Nucleus accumbens (tissue), 56 donors: Measurements from ENCODE around the gene METTL23.
"Not testable (repeated sequence)": the region's sequence is repeated elsewhere in the genome, so short reads cannot be mapped to it uniquely, and the experiment has no call there.

Experiments used
- DNase-seq, 56 donors: peaks; one replicate each; lab custom pipeline; 2025; lab: John Stamatoyannopoulos, UW

METTL23 gene

DNA sequence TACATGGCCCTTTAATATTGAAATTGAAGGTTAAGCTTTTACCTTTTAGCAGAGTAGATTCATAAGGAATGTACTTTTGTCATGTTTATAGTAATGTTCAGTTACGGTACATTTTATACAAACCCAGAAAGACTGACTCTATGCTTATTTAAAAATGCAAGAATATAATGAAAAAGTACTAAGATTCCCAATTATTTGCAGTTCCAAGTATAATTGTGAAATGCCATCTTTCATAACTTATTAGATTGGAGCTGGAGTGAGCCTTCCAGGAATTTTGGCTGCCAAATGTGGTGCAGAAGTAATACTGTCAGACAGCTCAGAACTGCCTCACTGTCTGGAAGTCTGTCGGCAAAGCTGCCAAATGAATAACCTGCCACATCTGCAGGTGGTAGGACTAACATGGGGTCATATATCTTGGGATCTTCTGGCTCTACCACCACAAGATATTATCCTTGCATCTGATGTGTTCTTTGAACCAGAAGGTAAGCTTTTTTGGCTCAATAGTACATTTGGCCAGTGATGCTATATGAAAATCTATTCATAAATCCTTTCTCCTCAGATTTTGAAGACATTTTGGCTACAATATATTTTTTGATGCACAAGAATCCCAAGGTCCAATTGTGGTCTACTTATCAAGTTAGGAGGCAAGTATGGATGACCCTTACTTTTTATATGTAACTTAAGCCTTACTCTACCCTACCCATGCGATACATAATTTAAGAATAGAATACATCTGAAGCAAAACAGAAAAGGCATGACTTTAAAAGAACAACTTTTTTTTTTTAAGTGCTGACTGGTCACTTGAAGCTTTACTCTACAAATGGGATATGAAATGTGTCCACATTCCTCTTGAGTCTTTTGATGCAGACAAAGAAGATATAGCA is 6.3 kb downstream of the METTL23 start:
- no peak for DNase-seq

DNA sequence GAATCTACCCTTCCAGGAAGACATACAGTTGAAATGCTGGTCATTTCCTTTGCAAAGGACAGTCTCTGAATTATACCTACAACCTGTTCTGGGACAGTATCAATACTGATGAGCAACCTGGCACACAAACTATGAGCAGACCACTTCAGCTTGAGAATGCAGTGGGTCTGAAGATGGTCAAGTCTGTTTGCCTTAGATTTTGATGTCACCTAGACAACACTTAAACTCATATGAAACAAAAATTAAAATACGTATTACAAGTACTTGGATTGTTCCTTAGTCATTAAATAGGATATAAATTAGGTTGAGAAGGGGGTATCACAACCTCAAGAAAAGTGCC is 6.9 kb downstream of the METTL23 start:
- DNase-seq, result no peak

DNA sequence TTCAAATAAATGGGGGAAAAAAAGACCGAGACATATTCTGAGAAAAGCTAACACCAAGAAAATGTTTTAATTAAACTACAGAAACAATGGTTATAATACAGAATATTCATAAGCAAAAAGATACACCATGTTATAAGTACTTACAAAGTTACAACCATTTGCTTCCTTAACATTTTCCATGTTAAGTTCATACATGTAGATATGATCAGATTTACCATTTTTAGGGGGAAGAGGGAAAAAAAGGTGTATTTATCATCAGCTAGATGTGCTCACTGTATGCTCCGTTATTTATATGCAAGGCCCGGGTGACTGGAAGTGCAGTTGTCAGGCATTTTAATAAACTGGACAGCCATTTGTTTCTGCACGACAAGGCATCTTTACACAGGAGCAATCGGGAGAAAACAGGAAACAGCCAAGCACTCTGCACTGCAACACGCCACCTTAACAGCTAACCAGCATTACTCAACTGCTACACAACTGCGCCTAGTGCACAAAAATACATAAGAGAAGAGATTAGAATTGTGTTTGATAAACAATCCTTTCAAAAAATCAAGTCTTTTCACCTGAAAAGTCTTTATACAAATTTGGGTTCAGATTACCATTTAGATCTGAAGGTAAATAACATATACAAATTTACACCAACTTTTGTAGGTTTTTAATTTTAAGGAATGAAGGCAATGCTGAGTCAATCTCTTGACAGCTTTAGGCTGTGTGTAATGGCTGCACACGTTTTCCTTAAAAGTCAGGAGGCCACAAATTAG is 7.6 kb downstream of the METTL23 start:
- DNase-seq, result no peak

DNA sequence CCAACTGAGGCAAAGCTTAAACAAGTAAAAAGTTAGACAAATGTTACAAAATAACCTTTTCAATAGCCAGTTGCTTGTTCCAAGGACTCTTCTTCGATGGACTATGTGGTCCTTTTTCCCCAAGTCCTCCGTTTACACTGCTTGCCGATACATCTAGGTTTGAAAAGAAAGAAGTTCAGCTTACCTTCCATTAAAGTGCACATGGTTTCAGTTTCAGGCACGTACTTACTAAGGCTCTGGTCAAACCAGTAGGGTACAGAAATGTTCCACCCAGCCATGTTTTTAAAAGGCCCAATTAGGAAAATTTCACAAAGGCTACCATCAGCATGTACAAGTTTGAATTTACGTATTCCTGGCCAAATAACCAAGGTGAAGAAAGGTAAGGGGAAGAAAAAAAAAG is 8.4 kb downstream of the METTL23 start:
- DNase-seq, result no peak

DNA sequence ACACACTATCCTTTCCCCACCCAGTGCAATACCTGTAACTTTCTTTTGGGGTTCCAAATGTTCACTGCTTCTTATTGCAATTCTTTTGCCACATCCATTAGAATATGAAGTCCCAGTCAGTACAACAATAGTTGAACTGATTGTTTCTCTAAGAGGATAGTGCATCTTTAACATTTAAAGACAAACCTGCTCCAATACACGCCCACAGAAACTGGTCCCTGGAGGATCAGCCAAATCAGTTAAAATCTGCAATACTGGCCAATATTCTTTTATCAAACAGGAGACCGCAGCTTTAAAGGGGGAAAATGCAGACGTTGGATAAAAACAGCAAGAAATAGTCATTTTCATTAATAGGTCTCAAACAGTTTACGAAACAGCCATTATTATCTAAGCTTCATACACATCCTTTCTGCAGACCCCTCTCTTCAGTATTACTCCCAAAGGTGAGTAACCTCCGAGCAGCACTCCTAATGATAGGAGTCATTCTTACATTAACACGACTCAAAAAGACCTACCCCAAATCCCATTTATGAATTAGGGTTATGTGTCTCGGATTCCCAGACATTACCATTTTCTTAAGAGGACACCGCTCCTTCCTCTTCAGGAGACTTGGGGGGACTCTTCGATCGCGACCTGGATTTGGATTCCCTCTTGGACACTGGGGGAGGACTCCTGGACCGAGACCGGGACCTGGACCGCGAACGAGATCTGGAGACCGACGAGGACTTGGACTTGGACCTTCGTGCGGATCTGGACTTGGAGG is 9.1 kb downstream of the METTL23 start:
- DNase-seq, result no peak

DNA sequence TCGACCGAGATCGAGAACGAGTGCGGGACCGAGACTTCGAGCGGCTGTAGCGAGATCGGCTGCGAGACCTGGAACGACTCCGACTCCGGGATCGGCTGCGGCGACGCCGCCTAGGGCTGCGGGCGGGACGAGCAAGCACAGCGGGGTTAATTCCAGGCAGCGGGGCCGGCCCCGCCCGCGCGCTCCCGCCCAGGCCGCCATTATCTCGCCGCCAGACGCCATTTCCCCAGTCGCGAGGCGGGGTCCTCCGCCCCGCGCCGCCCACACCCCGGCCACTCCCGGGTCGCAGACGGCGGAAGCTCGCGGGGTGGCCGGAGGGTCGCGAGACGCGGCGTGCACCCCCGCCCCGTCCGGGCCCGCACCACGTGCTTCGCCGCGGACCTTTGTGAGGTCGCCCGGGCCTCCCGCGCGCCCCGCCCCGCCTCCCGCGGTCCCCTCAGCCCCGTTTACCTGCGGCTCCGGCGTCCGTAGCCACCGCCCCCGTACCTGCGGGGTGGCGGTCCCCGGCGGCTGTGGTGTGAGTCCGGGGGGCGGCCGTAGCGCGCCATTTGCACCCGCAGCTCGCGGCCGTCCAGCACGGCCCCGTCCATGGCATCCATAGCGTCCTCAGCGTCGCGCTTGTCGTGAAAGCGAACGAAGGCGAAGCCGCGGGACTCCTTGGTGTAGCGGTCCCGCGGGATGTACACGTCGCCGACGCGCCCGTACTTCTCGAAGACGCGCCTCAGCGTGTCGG is 9.9 kb downstream of the METTL23 start:
- peak in 53 of 56 donors; percentile 17 to 81 (median 63) for DNase-seq

DNA sequence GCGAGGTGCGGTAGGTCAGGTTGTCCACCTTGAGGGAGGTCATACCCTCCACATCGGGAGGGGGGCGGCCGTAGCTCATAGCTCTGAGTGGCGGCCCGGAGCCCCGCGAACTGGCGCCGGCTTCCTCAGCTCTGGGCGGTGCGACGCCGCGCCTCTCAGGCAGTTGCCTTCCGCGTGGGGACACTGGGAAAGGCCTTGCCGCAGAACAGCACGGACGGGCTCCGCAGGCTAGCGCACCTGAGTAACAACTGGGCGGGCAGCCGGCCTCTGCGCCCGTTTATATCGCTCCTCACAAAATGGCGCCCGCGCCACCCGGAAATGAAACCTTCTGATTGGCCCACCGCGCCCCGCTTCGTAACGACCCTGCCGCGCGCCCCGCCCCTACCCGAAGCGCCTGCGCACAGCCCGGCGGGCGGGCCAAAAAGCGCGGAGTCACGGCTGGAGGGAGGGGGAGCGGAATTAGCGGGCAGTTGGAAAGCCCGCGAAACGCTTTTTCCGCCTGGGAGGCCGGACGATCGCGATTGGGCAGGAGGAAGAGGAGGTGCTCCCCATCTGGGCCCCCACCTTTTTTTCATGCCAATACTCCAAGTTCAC is 10.5 kb downstream of the METTL23 start, which contains the start of gene SRSF2:
Gene SRSF2 (minus strand): TSS at position 250 of the 594 bp plus-strand sequence. CDS start 171 bp downstream, at position 79.
- DNase-seq, result peak; percentile 62 to 99 (median 97)

DNA sequence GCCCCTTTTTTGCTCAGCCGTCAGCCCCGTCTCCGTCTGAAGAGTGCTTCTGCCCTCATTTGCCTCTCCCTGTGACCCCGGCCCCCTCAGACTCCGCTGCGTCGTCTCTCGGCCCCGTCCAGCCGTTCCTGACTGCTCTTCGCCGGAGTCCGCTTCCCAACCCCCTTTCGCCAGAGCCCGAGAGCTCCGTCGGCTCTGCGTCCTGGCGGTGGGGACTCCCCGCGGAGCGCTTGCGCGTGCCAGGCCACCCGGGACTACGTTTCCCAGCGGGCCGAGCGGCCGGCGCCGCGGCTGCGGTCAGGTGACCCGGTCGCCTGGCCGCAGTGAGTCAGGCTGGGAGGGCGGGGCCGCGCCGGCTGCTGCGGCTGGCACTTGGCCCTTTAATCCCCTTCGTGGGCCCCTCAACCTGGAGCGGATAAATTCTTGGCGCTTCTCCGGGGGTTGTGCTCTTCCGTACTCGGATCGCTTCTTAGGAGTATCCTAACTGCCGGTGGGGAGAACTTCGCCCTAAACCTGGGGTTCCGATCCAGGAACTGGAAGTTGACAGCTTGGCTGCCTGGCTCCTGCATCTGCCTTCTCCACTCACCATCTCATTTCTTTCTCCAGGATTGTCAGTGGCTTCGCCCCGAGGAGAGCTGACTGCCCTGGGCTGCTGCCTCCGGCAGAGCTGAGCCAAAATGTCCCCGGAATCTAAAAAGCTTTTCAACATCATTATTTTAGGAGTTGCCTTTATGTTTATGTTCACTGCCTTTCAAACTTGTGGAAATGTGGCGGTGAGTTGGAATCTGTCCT is 11.2 kb downstream of the METTL23 start, which contains the start of gene MFSD11:
Gene MFSD11 (plus strand): TSS at position 444 of the 792 bp plus-strand sequence. CDS start 234 bp downstream, at position 678.
- peak; percentile 38 to 99 (median 92) for DNase-seq

DNA sequence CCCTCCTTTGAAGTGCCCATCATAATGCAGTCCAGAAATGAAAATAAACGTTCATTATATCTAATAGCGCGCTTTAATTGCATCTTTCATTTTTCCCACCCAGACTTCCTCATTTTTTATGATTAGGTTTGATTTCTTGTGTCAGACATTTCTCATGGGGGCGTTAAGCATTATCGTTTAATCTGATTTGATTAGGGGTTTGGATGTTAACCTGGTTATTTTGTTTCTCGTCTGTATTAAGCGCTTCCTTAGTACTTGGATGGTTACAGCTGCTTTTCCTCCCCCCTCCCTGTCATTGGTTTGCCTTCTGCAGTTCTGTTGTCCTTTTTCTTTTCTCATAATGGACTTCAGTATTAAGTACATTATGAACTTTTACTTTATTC is 11.8 kb downstream of the METTL23 start:
- no peak for DNase-seq

DNA sequence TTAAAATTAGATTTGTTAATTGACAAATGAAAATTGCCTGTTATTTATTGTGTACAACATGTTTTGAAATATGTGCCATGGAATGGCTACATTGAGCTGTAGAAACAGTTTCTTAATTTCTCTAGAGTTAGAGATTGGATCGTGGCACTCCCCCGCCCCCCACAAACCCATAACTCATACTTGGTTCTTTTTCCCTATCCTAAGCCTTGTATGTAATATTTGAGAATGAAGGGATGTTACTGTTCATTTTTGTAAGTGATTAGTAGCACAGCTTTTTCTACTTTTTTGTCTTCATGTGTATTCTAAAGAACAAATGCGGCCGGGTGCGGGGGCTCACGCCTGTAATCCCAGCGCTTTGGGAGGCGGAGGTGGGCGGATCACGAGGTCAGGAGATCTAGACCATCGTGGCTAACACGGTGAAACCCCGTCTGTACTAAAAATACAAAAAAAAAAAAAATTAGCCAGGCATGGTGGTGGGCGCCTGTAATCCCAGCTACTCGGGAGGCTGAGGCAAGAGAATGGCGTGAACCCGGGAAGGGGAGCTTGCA is 13.0 kb downstream of the METTL23 start:
- DNase-seq, result not testable (repeated sequence)

DNA sequence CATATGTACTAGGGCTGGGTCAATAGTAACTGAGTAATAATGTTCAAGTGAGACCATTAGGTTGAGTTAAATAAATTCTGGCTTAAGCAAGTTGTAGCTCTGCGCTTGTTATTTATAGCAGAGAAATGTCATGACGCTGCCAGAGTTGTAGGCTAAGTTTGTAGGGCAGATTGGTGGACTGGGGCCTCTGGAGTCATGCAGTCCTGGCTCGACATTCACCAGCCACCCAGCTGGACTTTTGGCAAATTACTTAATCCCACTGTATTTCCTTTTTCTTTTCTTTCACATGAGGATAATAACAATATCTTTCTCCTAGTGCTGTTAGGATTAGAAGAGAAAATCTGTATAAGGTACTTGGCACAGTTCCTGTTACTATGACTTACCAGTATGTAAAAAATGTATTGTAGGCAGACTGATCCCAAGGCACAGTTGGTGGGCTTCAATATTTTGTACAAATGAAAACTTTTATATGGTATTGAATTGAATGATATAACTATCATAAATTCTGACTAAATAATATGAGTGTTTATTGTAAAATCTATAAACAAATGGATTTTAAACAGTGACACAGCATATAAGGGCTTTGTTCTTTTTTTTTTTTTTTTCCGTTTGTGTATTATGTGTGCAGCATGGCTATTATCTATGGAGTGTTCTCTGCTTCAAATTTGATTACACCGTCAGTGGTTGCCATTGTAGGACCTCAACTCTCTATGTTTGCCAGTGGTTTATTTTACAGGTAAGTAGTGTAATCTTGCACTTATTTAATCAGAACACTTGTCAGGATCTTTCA is 13.9 kb downstream of the METTL23 start:
- DNase-seq, result no peak

DNA sequence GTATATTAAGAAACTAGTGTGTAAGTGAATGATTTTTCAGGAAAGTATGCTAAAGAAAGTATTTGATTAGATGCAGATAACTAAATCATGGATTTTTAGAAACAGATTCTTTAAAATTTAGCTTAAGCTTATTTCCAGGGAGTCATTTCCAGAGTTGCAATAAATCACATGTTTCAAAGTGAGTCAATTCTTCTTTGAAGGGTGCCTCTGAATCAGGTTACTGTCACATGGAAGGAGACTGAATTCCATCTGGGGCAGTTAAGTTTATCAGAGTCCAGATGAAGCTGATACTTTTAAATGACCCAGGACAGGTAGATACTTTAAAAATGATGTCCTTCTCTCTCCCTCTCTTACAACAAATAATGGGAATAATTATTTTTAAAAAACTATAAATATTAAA is 16.3 kb downstream of the METTL23 start:
- no peak for DNase-seq

DNA sequence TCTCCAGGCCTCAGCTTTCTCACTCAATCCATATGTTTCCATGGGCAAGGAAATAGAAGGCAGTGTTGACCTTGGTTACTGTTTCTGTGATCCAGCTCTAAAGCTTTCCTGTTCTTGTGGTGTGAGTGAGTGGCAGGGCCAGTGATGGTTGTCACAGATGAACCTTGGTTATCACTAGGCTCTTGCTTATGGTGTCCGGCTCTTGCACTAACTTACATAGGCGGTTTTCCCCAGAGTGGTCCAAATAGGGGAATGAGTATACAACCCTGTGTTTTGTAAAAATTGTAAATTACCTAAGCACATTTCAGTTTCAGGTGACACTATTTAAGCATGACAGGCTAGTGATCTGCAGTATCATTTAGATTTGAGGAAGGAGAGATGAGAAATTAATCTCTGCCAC is 18.1 kb downstream of the METTL23 start:
- no peak for DNase-seq

DNA sequence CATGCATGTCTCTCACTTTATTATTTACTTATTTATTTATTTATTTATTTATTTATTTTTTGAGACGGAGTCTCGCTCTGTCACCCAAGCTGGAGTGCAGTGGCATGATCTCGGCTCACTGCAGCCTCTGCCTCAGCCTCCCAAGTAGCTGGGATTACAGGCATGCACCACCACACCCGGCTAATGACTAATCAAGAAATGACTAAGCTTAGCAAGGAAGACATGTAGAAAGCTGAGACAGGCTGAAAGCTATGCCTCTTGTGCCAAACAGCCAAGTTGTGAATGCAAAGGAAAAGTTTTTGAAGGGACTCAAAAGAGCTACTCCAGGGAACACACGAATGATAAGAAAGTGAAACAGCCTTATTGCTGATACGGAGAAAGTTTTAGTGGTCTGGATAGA is 19.1 kb downstream of the METTL23 start:
- DNase-seq, result not testable (repeated sequence)

DNA sequence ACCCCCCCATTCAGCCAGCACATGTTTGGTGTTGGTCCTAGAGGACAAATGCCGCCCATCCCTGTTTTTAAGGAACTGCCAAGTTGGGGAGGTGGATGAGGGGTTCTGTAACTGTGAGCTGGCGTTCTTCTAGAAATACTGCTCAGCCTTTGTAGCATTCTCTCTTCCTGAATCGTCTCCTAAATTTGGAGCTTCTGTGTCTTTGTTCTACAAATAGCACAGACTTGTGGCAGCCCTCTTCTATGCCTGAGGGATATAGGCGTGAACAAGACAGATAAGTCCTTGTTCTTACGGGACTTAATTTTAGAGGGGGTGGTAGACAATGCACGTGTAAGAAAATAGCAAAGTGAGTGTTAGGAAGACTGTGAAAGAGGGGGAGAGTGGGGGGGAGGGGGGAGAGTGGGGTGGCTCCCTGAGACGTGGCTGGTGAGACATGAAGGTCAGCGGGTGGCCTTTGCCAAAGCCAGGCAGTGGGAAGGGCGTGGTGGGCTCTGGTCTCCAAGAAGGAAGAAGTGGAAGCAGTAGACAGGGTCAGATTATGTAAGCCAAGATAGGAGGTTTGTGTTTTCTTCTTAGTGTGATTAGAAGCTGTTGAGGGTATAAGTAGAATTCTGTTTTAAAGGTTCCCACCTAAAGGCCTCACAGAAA is 21.2 kb downstream of the METTL23 start:
- DNase-seq, result peak in 10 of 56 donors; percentile 7 to 73 (median 26)

DNA sequence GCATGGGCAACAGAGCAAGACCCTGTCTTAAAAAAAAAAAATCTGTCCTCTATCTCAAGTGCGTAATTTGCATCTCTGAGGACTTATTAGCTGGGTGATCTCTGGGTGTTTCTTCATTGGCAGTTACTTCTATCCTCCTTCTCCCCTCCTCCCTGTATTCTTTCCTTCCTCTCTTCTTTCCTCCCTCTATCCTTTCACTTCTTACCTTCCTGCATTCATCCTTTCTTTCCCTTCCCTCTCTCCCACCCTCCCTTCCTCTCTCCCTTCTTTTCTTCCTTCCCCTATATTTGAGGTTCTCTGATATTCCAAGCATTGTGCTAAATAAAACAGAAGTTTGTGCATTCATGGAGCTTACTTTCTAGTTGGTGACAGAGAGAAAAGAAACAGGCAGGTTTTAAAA is 22.0 kb downstream of the METTL23 start:
- DNase-seq, result no peak

DNA sequence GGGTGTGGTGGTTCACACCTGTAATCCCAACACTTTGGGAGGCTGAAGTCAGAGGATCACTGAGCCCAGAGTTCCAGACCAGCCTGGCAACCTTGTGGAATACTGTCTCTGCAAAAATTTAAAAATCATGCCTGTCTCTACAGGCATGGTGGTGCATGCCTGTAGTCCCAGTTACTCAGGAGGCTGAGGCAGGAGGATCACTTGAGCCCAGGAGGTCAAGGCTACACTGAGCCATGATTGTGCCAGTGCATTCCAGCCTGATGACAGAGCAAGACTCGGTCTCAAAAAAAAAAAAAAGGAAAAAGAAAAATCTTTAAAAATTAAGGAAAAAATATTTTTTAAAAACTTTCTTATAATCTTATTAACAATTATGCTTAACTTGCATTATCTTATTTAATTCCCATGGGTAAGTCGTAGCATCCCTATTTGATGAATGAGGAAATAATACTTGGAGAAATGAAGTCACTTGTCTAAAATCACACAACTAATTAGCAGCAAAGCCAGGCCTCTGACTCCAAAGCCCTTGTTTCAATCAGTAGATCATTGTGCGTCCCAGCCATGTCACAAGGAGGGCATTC is 24.9 kb downstream of the METTL23 start:
- no peak for DNase-seq
